Hindlimb muscle (tissue), 1 donor: Measurements from ENCODE around the gene LIMS2. TPM values are rescaled to one million over a fixed set of nuclear protein-coding genes. Genes with fewer than 3 reads are reported as not detected.

Experiments used
- DNase-seq: peaks from one replicate; pipeline ENCODE4 v3.0.0-alpha.2; 2013
- polyA plus RNA-seq: library from polyadenylated mRNA; unstranded; fragments of 120-200 nt; gene quantifications from one replicate; pipeline ENCODE4 v1.2.1, GENCODE V29; 2013; ENCODE audit not compliant: insufficient read length

LIMS2 gene
- polyA plus RNA-seq, 1 donor: 52.6 TPM

GRCh38 chr2:127658641-127659407 is 16.5 kb downstream of the LIMS2 start:
- DNase-seq: no peak

DNA sequence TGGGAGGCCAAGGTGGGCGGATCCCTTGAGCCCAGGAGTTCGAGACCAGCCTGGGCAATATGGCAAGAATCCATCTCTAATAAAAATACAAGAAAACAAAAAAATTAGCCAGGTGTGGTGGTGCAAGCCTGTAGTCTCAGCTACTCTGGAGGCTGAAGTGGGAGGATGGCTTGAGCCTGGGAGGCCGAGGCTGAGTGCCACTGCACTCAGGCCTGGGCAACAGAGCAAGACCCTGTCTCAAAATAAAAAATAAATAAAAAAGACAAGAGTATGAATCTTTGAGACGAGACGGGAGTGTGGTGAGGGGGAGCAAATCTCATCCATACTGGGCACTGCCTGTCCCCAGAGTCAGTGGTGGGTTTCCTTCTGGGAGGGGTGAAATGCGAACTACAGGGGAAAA is 17.2 kb downstream of the LIMS2 start:
- no peak for DNase-seq

GRCh38 chr2:127657232-127657595 is 18.1 kb downstream of the LIMS2 start:
- DNase-seq: no peak

- DNase-seq: no peak
Observed at GRCh38 chr2:127656569-127657231, 18.6 kb downstream of the LIMS2 start.

DNA sequence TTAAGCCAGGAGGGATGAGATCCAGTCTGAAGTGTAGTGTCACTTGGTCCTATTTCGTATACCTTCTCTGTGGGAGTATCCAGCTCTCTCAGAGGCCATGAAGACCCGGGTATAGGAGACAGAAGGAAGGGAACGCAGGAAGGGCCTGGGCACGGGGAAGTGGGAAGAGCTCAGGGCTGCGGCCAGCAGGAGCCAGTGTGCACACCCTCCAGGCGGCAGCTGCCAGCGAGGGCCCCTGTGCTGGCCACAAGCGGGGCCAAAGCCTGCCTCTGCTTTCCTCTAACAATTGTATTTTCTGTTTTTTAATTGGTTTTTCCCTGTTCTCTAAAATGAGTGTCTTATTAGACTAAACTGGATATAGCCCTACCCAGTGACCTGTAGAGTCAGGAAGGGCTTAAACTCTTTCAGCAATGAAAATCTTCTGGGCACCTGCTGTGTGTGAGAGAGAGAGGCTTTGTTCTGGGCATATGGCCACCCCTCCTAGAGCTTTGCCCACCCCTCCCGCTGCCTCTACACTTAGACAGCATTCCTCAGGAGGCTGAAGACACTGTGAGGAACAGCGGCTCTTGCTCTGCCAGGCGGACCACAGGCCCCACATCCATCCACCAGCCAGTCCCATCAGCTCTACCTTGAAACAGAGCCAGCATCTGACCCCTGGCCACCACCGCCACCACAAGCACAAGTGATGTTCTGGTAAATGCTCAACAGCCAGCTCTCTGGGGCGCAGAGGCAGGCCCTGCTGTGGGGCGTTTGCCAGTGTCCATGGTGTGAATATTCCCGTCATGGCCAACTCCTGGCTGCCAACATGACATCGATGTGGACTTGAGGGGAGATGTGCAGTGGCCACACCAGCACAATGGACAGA is 19.9 kb downstream of the LIMS2 start:
- DNase-seq: no peak

GRCh38 chr2:127654838-127655175 is 20.5 kb downstream of the LIMS2 start:
- DNase-seq: no peak

DNA sequence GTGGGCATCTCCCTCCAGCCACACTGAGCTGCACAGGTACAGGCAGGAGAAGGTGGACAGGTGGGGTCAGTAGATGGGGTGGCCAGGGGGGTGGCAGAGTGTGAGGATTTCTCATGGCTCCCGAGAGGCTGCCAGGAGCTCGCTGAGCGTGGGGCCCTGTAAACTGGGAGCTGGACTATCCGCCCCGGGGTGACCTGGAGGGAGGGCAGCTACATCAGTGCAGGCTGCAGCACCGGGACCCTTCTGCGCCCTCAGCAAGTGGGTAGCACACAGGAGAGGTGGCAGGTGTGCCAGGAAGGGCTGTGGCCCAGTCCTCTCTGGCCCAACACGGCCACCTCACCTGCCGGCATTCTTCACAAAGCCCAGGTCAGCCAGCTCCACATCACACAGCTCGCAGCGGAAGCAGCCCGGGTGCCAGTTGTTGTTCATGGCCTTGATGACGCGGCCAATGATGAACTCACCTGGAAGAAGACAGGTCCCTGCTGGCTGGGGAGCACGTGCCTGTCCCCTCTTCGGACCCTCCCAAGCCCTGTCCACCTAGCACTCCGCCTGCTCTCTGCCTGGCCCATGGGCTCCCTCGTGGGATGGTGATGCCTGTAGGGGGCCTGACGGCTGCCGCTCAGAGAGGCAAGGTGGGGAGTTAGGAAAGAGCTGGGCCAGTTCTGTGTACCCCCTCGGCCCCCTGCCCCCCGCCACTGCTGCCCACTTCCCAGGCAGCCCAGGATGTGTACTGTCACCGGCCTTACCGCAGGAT is 21.1 kb downstream of the LIMS2 start:
- no peak for DNase-seq

- DNase-seq: no peak
Observed at GRCh38 chr2:127653421-127654083, 21.8 kb downstream of the LIMS2 start.

DNA sequence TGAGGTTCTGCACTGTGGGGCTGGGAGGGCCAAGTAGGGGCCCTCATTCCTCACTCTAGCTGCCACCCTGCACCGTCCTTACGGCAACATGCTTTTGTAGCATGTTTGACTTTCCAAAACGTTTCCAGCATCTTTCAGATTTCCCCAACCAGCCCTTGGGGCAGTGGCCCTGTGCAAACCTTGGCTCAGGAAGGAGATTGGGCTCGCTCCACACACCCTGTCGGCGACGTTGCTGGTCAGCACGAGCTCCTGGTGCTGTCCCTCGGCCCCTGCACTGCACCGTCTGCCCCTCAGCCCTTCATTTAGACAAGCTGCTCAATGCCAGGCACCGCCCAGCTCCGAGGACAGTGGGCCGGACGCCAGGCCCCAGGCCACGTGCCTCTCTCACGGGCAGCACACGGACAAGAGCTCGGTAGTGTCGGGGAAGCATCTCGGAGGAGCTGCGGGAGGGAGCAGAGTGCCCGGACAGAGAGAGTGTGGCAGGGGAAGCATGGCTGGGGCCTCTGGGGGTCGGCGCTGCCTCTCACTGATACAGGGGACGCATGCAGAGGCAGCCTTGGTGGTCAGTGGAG is 22.5 kb downstream of the LIMS2 start:
- DNase-seq: no peak

DNA sequence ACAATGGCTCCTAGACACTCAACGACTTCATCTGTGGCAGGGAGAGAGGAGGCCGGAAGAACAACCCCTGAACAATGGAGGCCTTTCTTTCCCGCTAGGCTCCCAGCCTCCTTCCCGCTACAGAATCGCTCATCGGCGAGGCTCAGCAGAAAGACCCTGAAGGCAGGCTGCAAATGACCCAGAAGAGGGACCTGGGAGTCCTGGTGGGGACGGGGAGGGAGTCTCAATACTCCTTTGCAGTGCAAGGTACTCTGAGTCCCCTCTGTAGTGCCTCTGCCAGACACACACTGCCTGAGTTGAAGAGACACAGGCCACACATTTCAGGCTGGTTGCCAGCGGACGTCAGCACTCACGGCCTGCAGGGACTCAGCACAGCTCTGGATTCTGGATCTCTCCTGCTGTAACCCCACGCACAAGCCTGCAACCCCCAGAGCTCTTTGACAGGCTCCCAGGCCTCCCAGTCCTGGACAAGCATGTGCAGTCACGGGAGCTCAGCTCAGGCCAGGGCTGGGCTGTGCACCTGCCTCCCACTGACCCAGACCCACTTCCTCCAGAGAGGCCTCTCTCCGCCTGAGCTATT is 23.3 kb downstream of the LIMS2 start:
- peak; percentile 68 for DNase-seq

- no peak for DNase-seq
Observed at GRCh38 chr2:127651381-127651809, 23.9 kb downstream of the LIMS2 start.

- DNase-seq: no peak
Observed at GRCh38 chr2:127650785-127651380, 24.4 kb downstream of the LIMS2 start.

GRCh38 chr2:127650041-127650784 is 25.1 kb downstream of the LIMS2 start:
- no peak for DNase-seq

DNA sequence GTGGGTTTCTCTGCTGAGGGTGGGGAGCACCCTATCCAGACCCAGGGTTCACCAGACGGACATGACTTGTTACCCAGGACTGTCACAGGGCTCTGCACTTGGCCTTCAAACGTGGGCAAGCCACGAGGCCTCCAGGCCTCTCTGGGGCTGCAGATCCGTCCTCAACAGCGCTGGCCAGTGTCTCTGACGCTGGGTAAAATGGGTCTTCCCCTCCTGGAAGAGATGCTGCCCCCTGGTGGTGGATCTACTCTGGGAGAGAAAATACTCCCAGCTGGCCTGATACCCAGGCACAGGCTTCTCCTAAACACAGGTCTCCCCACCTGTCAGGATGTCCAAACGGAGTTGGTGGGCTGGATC is 25.7 kb downstream of the LIMS2 start:
- peak; percentile 71 for DNase-seq

- no peak for DNase-seq
Observed at GRCh38 chr2:127649100-127649611, 26.2 kb downstream of the LIMS2 start.

GRCh38 chr2:127648321-127648720 is 27.0 kb downstream of the LIMS2 start:
- DNase-seq: no peak

GRCh38 chr2:127647242-127648190 is 27.8 kb downstream of the LIMS2 start:
- DNase-seq: no peak

GRCh38 chr2:127646487-127647241 is 28.7 kb downstream of the LIMS2 start:
- DNase-seq: no peak
